Endothelial cell of umbilical vein (primary cell): ENCODE data around the gene GOLGA3. TPM values are rescaled to one million over a fixed set of nuclear protein-coding genes. Genes with fewer than 3 reads are reported as not detected.

Source experiments
- BruUV-seq: library from RNA; stranded (reverse); fragments of 400-500 nt; replicated peaks from 2 replicates; lab custom pipeline; 2021; lab: Mats Ljungman, UMichigan
- CTCF ChIA-PET: fragments of 300-600, 350-600 bp; sonication (Branson Sonifier 250); formaldehyde crosslinking; loops from one replicate; lab custom pipeline; 2021; ENCODE audit warnings: antibody characterized with exemption, inconsistent platforms; lab: Charles Lee
- POLR2A ChIA-PET: fragments of 300-600, 350-600 bp; sonication (Branson Sonifier 250); formaldehyde crosslinking; loops from one replicate; lab custom pipeline; 2021; ENCODE audit warnings: antibody characterized with exemption, inconsistent platforms; lab: Charles Lee
- DNase-seq: peaks from one replicate; pipeline ENCODE4 v3.0.0-alpha.2; 2011; ENCODE audit warnings: low read depth, low spot score
- FAIRE-seq: peaks from 2 replicates; lab custom pipeline; 2011; peaks lifted over from hg19 to GRCh38; lab: Jason Lieb, UNC
- H2AFZ ChIP-seq: 2 replicates; pipeline ENCODE4 v1.6.0; 2012; ENCODE audit warnings: low read depth, low read length, control low read depth, inconsistent platforms
- H3K27ac ChIP-seq: 2 replicates; pipeline ENCODE4 v1.5.1; 2011; ENCODE audit warnings: low read depth, mild to moderate bottlenecking, control low read depth, low read length, moderate library complexity; ENCODE audit not compliant: insufficient read depth
- H3K27me3 ChIP-seq, 2 experiments: 2 replicates each; pipeline versions ENCODE4 v1.6.0 to v1.6.1; 2011; ENCODE audit warnings: low read length in 2 of 2, mixed read lengths in 1 of 2; ENCODE audit not compliant: control insufficient read depth in 2 of 2, insufficient read depth in 2 of 2
- H3K36me3 ChIP-seq, 2 experiments: 2 replicates in 1 of 2; 3 replicates in 1 of 2; pipeline ENCODE4 v1.5.1; 2011; ENCODE audit warnings: low read length in 2 of 2, mild to moderate bottlenecking in 1 of 2, moderate library complexity in 1 of 2; ENCODE audit not compliant: control insufficient read depth in 2 of 2, insufficient read depth in 2 of 2; ENCODE audit errors: extremely low read depth in 1 of 2
- H3K4me1 ChIP-seq: 3 replicates; pipeline ENCODE4 v1.5.1; 2011; ENCODE audit warnings: mild to moderate bottlenecking, low read length; ENCODE audit not compliant: control insufficient read depth, insufficient read depth; ENCODE audit errors: extremely low read depth
- H3K4me2 ChIP-seq: 2 replicates; pipeline ENCODE4 v1.6.1; 2011; ENCODE audit warnings: low read length, control low read depth, mixed read lengths; ENCODE audit not compliant: insufficient read depth
- H3K4me3 ChIP-seq, 3 experiments: fragments of 200-600 bp in 1 of 3; sonication (generic), shearing (Covaris generic) in 1 of 3; replicated peaks in 1 of 3; 2 replicates each; pipeline ENCODE4 v1.5.1; 2011 to 2016; ENCODE audit warnings: control low read depth in 3 of 3, low read length in 3 of 3, mild to moderate bottlenecking in 2 of 3, inconsistent platforms in 1 of 3, low read depth in 1 of 3, moderate library complexity in 1 of 3; ENCODE audit not compliant: insufficient read depth in 1 of 3
- H3K79me2 ChIP-seq: 2 replicates; pipeline ENCODE4 v1.6.0; 2012; ENCODE audit warnings: low read length, inconsistent platforms; ENCODE audit not compliant: control insufficient read depth, insufficient read depth
- H3K9ac ChIP-seq: replicated peaks from 2 replicates; pipeline ENCODE3; 2011; ENCODE audit warnings: low read length, control low read depth; ENCODE audit not compliant: insufficient read depth; ENCODE audit errors: extremely low read depth
- H3K9me1 ChIP-seq: replicated peaks from 3 replicates; pipeline ENCODE4 v1.6.0; 2011; ENCODE audit warnings: mild to moderate bottlenecking, low read length; ENCODE audit not compliant: control insufficient read depth, insufficient read depth; ENCODE audit errors: extremely low read depth
- H3K9me3 ChIP-seq: replicated peaks from 2 replicates; pipeline ENCODE4 v1.5.1; 2012; ENCODE audit warnings: low read length, inconsistent platforms; ENCODE audit not compliant: control insufficient read depth, insufficient read depth
- H4K20me1 ChIP-seq: replicated peaks from 2 replicates; pipeline ENCODE3; 2011; ENCODE audit warnings: mild to moderate bottlenecking, low read length; ENCODE audit not compliant: control insufficient read depth, insufficient read depth; ENCODE audit errors: extremely low read depth
- CTCF ChIP-seq, 2 donors: IDR thresholded peaks; 1 replicate in 1 of 2; 2 replicates in 1 of 2; pipeline ENCODE4 v1.5.1; 2011; ENCODE audit warnings: low read length in 2 of 2, mild to moderate bottlenecking in 2 of 2, moderate library complexity in 2 of 2, control low read depth in 1 of 2, inconsistent platforms in 1 of 2, low read depth in 1 of 2; ENCODE audit not compliant: insufficient read depth in 1 of 2; ENCODE audit errors: extremely low read depth in 1 of 2
- EZH2 ChIP-seq: IDR thresholded peaks from 2 replicates; pipeline ENCODE4 v1.6.1; 2012; ENCODE audit warnings: borderline replicate concordance, low read depth, mild to moderate bottlenecking, moderate library complexity, low read length, inconsistent platforms; ENCODE audit not compliant: severe bottlenecking
- FOS ChIP-seq: IDR thresholded peaks from 2 replicates; pipeline ENCODE4 v1.6.1; 2011; ENCODE audit warnings: mild to moderate bottlenecking, low read length, moderate library complexity, borderline replicate concordance; ENCODE audit not compliant: insufficient read depth
- GATA2 ChIP-seq: IDR thresholded peaks from 2 replicates; pipeline ENCODE4 v1.7.0; 2011; ENCODE audit warnings: low read depth, mild to moderate bottlenecking, moderate library complexity, mixed read lengths, low read length; ENCODE audit not compliant: insufficient read length, insufficient read depth
- JUN ChIP-seq: IDR thresholded peaks from 2 replicates; pipeline ENCODE4 v1.6.1; 2011; ENCODE audit warnings: borderline replicate concordance, low read depth; ENCODE audit not compliant: insufficient read length, insufficient read depth
- MYC ChIP-seq: IDR thresholded peaks from one replicate; pipeline ENCODE4 v1.6.1; 2011; ENCODE audit warnings: mild to moderate bottlenecking, low read depth, low read length
- POLR2A ChIP-seq: IDR thresholded peaks from 2 replicates; pipeline ENCODE4 v1.6.1; 2012; ENCODE audit warnings: low read depth, mild to moderate bottlenecking, control low read depth, low read length
- POLR2AphosphoS5 ChIP-seq: IDR thresholded peaks from 2 replicates; pipeline ENCODE4 v1.6.1; 2012; ENCODE audit warnings: low read depth, mild to moderate bottlenecking, control low read depth, low read length, moderate library complexity; ENCODE audit not compliant: insufficient read depth
- dilution Hi-C: fragments of 300-500 bp; cut with MboI; formaldehyde crosslinking; loops from one replicate; pipeline ENCODE4 v1.15.0; 2019; ENCODE audit warnings: low sequenced_read_pairs; ENCODE audit not compliant: extremely low pct_ligation_motif_present
- intact Hi-C: fragments of 100-400 bp; cut with micrococcal nuclease; formaldehyde crosslinking; loops from one replicate; pipeline ENCODE4 v1.10.0; 2022
- polyA plus RNA-seq, 4 experiments: library from polyadenylated mRNA; depleted of rRNA in 3 of 4; stranded (reverse) in 3 of 4; unstranded in 1 of 4; fragments of >200 nt; gene quantifications; 2 replicates each; pipeline versions ENCODE4 v1.2.1 to v1.2.3, GENCODE V29; 2011 to 2012; ENCODE audit warnings: missing spikeins in 1 of 4
- total RNA-seq: library from RNA; stranded (reverse); gene quantifications from 2 replicates; pipeline ENCODE4 v1.2.3, GENCODE V29; 2021
- TF ChIP-seq, protein P1 (sequence below): IDR thresholded peaks from 2 replicates; pipeline ENCODE4 v1.6.1; 2011; ENCODE audit not compliant: insufficient read depth, insufficient read length

Gene GOLGA3
- total and polyA plus RNA-seq, 2 donors (not counting 3 experiments of a cell fraction or from before 2014, with no cell fraction given) = 18.4 to 86.0 TPM

DNA sequence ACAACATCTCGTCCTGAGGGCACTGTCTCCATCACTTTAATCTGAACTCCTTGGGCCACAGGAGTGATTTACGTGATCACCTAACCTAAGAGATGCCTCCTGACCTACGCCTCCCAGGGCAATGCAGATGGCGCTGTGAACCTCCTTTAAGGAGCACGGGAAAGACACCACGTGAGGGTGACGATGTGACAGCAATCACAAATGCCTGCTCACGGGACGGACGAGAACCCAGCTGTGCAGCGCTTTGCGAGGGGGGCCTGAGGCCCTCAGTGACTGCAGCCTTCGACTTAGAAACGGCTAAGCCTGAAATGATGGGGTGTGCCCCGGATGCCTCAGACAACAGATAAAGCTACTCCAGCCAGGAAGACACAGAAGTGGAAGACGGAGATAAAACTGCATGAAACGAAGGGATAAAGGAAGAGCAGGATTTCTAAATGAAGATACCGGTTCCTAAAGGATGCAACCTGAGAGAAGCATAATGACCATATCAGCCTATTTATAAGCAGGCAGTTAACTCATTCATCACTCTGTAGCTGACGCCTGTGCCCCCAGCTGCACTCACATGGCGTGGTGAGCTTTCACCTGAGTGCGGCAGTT lies 13.9 kb upstream of the GOLGA3 start:
- TF ChIP-seq MYC = no peak
- TF ChIP-seq JUN = no peak
- no peak for TF ChIP-seq CTCF (IDR thresholded peaks at IDR 0.05; ENCODE audit: extremely low read depth in 1 of 2, insufficient read depth in 1 of 2, low read depth in 1 of 2, low read length in 2 of 2)
- TF ChIP-seq GATA2 = no peak
- TF ChIP-seq POLR2A = no peak
- no peak for TF ChIP-seq POLR2AphosphoS5
- no peak for TF ChIP-seq EZH2
- TF ChIP-seq, protein P1, sequence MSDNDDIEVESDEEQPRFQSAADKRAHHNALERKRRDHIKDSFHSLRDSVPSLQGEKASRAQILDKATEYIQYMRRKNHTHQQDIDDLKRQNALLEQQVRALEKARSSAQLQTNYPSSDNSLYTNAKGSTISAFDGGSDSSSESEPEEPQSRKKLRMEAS = no peak
- no peak for TF ChIP-seq FOS
- no peaks in the 10 kb centered on the region for H3K4me1 ChIP-seq
- FAIRE-seq = no peak
- DNase-seq = no peak
- H2AFZ ChIP-seq = no peak overlapping the region
- H3K9me1 ChIP-seq = no peaks in the 10 kb centered on the region
- ChIA-PET POLR2A (interaction anchor here (0.6 kb wide), 1 partner anchor 58 kb away, joined by 3 read pairs; no protein-coding TSS in a partner anchor), CTCF (interaction anchor here (1.2 kb wide), 1 partner anchor 13 kb away, joined by 3 read pairs; no protein-coding TSS in a partner anchor)
- H3K4me3 ChIP-seq = no peak overlapping the region
- intact Hi-C loops = no loop called here
- H3K4me2 ChIP-seq = no peak overlapping the region
- no TSS peak for BruUV-seq
- H3K79me2 ChIP-seq = no peaks in the 10 kb centered on the region
- dilution Hi-C loops = no loop called here
- no peak overlapping the region for H3K27ac ChIP-seq
- peaks cover 9 to 29% of the 10 kb centered on the region in 2 experiments for H3K36me3 ChIP-seq
- no peaks in the 10 kb centered on the region for H4K20me1 ChIP-seq
- no peaks in the 10 kb centered on the region for H3K9me3 ChIP-seq
- H3K9ac ChIP-seq = no peak overlapping the region
- no peaks in the 10 kb centered on the region for H3K27me3 ChIP-seq
